ENCODE results near the gene ETV2.

DNA sequence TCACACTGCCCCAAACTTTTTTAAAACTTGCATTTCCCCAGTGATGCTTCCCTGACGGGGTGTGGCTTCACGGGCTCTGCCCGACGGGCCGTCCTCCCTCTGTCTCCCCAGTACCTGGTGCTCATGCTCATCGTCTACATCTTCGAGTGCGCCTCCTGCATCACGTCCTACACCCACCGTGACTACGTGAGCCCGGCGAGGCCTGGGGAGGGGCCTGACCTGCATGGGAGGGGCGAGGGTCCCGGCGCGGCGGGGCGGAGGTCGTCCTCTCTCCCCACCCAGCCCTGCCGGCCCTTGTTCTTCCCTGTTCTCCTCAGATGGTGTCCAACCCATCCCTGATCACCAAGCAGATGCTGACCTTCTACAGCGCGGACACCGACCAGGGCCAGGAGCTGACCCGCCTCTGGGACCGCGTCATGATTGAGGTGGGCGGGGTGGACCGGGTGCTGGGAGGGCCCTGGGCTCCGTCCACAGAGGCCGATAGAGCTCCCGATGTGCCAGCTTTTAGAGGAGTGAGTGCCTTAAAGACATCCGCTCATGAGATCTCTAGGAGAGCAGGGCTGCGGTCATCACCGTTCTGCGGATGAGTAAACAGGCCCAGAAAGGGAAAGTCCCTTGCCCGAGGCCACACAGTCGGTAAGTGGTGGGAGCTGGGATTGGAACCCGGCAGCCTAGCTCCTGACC is 31.7 kb downstream of the ETV2 start:
- no peak for TF ChIP-seq MEIS1 (CRISPR knock-in tag; IDR thresholded peaks at IDR 0.05; ENCODE audit: borderline replicate concordance)
- no peak for TF ChIP-seq ZNF16 (tag by site-specific recombination; IDR thresholded peaks at IDR 0.05; ENCODE audit: low read depth)
